ENCODE data around the gene ROS1.

GRCh38 chr6:117418320-117418719 lies 7.4 kb downstream of the ROS1 start:
- no peak for TF ChIP-seq POLR2A (IDR thresholded peaks at IDR 0.05; ENCODE audit: low read depth, low read length)
- TF ChIP-seq POLR2AphosphoS5 (IDR thresholded peaks at IDR 0.05; ENCODE audit: low read depth, low read length) = no peak

Data from GM12892 (cell line).